ENCODE data around the gene HLA-DMA.

DNA sequence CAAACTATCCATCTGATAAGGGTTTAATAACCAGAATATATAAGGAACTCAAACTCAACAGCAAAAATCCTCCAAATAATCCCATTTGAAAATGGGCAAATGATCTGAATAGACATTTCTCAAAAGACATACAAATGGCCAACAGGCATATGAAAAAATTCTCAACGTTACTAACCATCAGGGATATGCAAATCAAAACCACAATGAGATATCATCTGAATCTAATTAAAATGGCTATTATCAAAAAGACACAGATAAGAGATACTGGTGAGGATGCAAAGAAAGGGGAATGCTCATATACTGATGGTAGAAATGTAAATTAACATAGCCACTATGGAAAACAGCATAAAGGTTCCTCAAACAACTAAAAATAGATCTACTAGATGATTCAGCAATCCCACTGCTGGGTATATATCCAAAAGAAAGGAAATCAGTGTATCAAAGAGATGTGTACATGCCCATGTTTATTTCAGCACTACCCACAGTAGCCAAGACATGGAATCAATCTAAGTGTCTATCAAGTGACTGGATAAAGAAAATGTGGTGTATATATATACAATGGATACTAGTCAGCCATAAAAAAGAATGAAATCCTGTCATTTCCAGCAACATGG lies 9.4 kb upstream of the HLA-DMA start:
- TF ChIP-seq, protein P1, sequence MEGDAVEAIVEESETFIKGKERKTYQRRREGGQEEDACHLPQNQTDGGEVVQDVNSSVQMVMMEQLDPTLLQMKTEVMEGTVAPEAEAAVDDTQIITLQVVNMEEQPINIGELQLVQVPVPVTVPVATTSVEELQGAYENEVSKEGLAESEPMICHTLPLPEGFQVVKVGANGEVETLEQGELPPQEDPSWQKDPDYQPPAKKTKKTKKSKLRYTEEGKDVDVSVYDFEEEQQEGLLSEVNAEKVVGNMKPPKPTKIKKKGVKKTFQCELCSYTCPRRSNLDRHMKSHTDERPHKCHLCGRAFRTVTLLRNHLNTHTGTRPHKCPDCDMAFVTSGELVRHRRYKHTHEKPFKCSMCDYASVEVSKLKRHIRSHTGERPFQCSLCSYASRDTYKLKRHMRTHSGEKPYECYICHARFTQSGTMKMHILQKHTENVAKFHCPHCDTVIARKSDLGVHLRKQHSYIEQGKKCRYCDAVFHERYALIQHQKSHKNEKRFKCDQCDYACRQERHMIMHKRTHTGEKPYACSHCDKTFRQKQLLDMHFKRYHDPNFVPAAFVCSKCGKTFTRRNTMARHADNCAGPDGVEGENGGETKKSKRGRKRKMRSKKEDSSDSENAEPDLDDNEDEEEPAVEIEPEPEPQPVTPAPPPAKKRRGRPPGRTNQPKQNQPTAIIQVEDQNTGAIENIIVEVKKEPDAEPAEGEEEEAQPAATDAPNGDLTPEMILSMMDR (IDR thresholded peaks at IDR 0.05) = no peak
- no peak for TF ChIP-seq POLR2A (IDR thresholded peaks at IDR 0.05)

All from sigmoid colon (tissue), 3 donors.